NCI-H748 (cell line): Measurements from ENCODE around the gene ZNF506.
"Not testable (repeated sequence)": the region's sequence is repeated elsewhere in the genome, so short reads cannot be mapped to it uniquely, and the experiment has no call there.

ENCODE experiments used
- DNase-seq: peaks from one replicate; lab custom pipeline; 2025; ENCODE audit not compliant: unreplicated experiment; lab: John Stamatoyannopoulos, UW

Gene ZNF506

GRCh38 chr19:19781791-19782190, 39.8 kb downstream of the ZNF506 start:
- peak; percentile 82 for DNase-seq

- no peak for DNase-seq
These were observed 42.9 kb downstream of the ZNF506 start for GRCh38 chr19:19778666-19779065.

GRCh38 chr19:19777692-19778091, 43.9 kb downstream of the ZNF506 start:
- DNase-seq = no peak

GRCh38 chr19:19776206-19777008, 45.1 kb downstream of the ZNF506 start:
- peak; percentile 99 for DNase-seq

GRCh38 chr19:19775891-19776205, 45.7 kb downstream of the ZNF506 start:
- peak; percentile 83 for DNase-seq

GRCh38 chr19:19774354-19775033, 47.1 kb downstream of the ZNF506 start:
- no peak for DNase-seq

GRCh38 chr19:19771963-19772362, 49.6 kb downstream of the ZNF506 start:
- not testable (repeated sequence) for DNase-seq

GRCh38 chr19:19769971-19770370, 51.6 kb downstream of the ZNF506 start:
- not testable (repeated sequence) for DNase-seq

GRCh38 chr19:19758164-19758563, 63.4 kb downstream of the ZNF506 start:
- DNase-seq = peak; percentile 6

GRCh38 chr19:19752760-19753403, 68.7 kb downstream of the ZNF506 start:
- DNase-seq = no peak

GRCh38 chr19:19751846-19752245, 69.7 kb downstream of the ZNF506 start:
- DNase-seq = no peak

GRCh38 chr19:19750842-19751790, 70.4 kb downstream of the ZNF506 start:
- no peak for DNase-seq

GRCh38 chr19:19749908-19750841, 71.4 kb downstream of the ZNF506 start:
- DNase-seq = no peak

- no peak for DNase-seq
These were observed 72.2 kb downstream of the ZNF506 start for GRCh38 chr19:19749117-19749907.

GRCh38 chr19:19748249-19748938, 73.2 kb downstream of the ZNF506 start:
- no peak for DNase-seq

- no peak for DNase-seq
These were observed 74.0 kb downstream of the ZNF506 start for GRCh38 chr19:19747357-19748220.
